ENCODE measurements around the gene PANK2. TPM values are rescaled to one million over a fixed set of nuclear protein-coding genes. Genes with fewer than 3 reads are reported as not detected.
A peak's percentile ranks its signal among the peaks of the same experiment; 100 is the strongest.

PANK2 gene
- total RNA-seq, 1 donor from 2014 or later = 26.2 TPM

GRCh38 chr20:3901706-3902440 is 12.7 kb downstream of the PANK2 start:
- ATAC-seq = no peak

- ATAC-seq = no peak
These were observed 13.3 kb downstream of the PANK2 start for GRCh38 chr20:3902446-3902845.

GRCh38 chr20:3904224-3904623 is 15.0 kb downstream of the PANK2 start:
- ATAC-seq = no peak

- no peak for ATAC-seq
These were observed 15.7 kb downstream of the PANK2 start for GRCh38 chr20:3904857-3905256.

GRCh38 chr20:3906744-3907721 is 17.8 kb downstream of the PANK2 start:
- ATAC-seq = peak; percentile 82

GRCh38 chr20:3908667-3909066 is 19.5 kb downstream of the PANK2 start:
- ATAC-seq = no peak

GRCh38 chr20:3909952-3910366 is 20.8 kb downstream of the PANK2 start:
- ATAC-seq = no peak

- ATAC-seq = peak; percentile 34
These were observed 21.7 kb downstream of the PANK2 start for GRCh38 chr20:3910853-3911252.

- no peak for ATAC-seq
These were observed 22.8 kb downstream of the PANK2 start for GRCh38 chr20:3911956-3912355.

- no peak for ATAC-seq
These were observed 25.3 kb downstream of the PANK2 start for GRCh38 chr20:3914446-3914845.

- no peak for ATAC-seq
These were observed 26.5 kb downstream of the PANK2 start for GRCh38 chr20:3915691-3916090.

- ATAC-seq = no peak
These were observed 27.2 kb downstream of the PANK2 start for GRCh38 chr20:3916364-3916763.

GRCh38 chr20:3919352-3919751 is 30.2 kb downstream of the PANK2 start:
- no peak for ATAC-seq

- no peak for ATAC-seq
These were observed 33.2 kb downstream of the PANK2 start for GRCh38 chr20:3922223-3922982.

- peak; percentile 8 for ATAC-seq
These were observed 33.8 kb downstream of the PANK2 start for GRCh38 chr20:3922983-3923339.

- ATAC-seq = peak; percentile 3
These were observed 34.6 kb downstream of the PANK2 start for GRCh38 chr20:3923818-3924217.

GRCh38 chr20:3924304-3925112 is 35.3 kb downstream of the PANK2 start:
- peak; percentile 3 for ATAC-seq

GRCh38 chr20:3925113-3925695 is 36.0 kb downstream of the PANK2 start:
- no peak for ATAC-seq

GRCh38 chr20:3925899-3926638 is 36.9 kb downstream of the PANK2 start:
- ATAC-seq = no peak

GRCh38 chr20:3927486-3928291 is 38.5 kb downstream of the PANK2 start:
- ATAC-seq = no peak
